DND-41 (cell line): ENCODE measurements around the gene VAV3.

Experiments
- CTCF ChIP-seq: IDR thresholded peaks from 2 replicates; pipeline ENCODE4 v1.5.1; 2012; ENCODE audit warnings: borderline replicate concordance, low read length, moderate library complexity, mild to moderate bottlenecking; ENCODE audit not compliant: poor library complexity, severe bottlenecking; ENCODE audit errors: extremely low read depth
- EZH2 ChIP-seq: IDR thresholded peaks from 3 replicates; pipeline ENCODE4 v1.6.1; 2012; ENCODE audit warnings: borderline replicate concordance, low read depth, mild to moderate bottlenecking, moderate library complexity, low read length, inconsistent platforms; ENCODE audit not compliant: severe bottlenecking

GRCh38 chr1:107863342-107863741 lies 101.6 kb downstream of the VAV3 start:
- TF ChIP-seq CTCF: no peak
- no peak for TF ChIP-seq EZH2
